GM18502 (cell line): Measurements from ENCODE around the gene PRKCSH.
"Not testable (repeated sequence)": the region's sequence is repeated elsewhere in the genome, so short reads cannot be mapped to it uniquely, and the experiment has no call there.

Experiments
- ATAC-seq: cut with Tn5 transposase; IDR thresholded peaks from one replicate; pipeline ENCODE4 v1.9.1; 2021; ENCODE audit warnings: mild to moderate bottlenecking; ENCODE audit not compliant: unreplicated experiment, poor library complexity

Gene PRKCSH

GRCh38 chr19:11448410-11448809 is 13.0 kb downstream of the PRKCSH start:
- ATAC-seq: no peak

- no peak for ATAC-seq
Measured at GRCh38 chr19:11448923-11449554, 13.6 kb downstream of the PRKCSH start.

GRCh38 chr19:11450570-11451326 is 15.3 kb downstream of the PRKCSH start:
- ATAC-seq: no peak

GRCh38 chr19:11451327-11451870 is 16.0 kb downstream of the PRKCSH start:
- no peak for ATAC-seq

GRCh38 chr19:11451871-11452619 is 16.6 kb downstream of the PRKCSH start:
- no peak for ATAC-seq

- ATAC-seq: no peak
Measured at GRCh38 chr19:11452620-11453310, 17.3 kb downstream of the PRKCSH start.

- no peak for ATAC-seq
Measured at GRCh38 chr19:11453468-11454341, 18.3 kb downstream of the PRKCSH start.

- not testable (repeated sequence) for ATAC-seq
Measured at GRCh38 chr19:11455233-11455554, 19.8 kb downstream of the PRKCSH start.

- no peak for ATAC-seq
Measured at GRCh38 chr19:11456659-11457058, 21.2 kb downstream of the PRKCSH start.

GRCh38 chr19:11457115-11457514 is 21.7 kb downstream of the PRKCSH start:
- ATAC-seq: no peak

GRCh38 chr19:11457831-11458230 is 22.4 kb downstream of the PRKCSH start:
- ATAC-seq: no peak

GRCh38 chr19:11458236-11458900 is 22.9 kb downstream of the PRKCSH start:
- no peak for ATAC-seq

- not testable (repeated sequence) for ATAC-seq
Measured at GRCh38 chr19:11458912-11459311, 23.5 kb downstream of the PRKCSH start.

GRCh38 chr19:11460207-11460606 is 24.8 kb downstream of the PRKCSH start:
- ATAC-seq: no peak

GRCh38 chr19:11461453-11461852 is 26.0 kb downstream of the PRKCSH start:
- ATAC-seq: no peak

- ATAC-seq: no peak
Measured at GRCh38 chr19:11463391-11463790, 28.0 kb downstream of the PRKCSH start.

GRCh38 chr19:11464333-11465265 is 29.2 kb downstream of the PRKCSH start:
- no peak for ATAC-seq

GRCh38 chr19:11465600-11465999 is 30.2 kb downstream of the PRKCSH start:
- ATAC-seq: no peak
